K562 (cell line): ENCODE data around the gene C9orf50. TPM values are rescaled to one million over a fixed set of nuclear protein-coding genes. Genes with fewer than 3 reads are reported as not detected.

Experiments
- ATAC-seq: fragments of 200-7000 bp; cut with Tn5 transposase; 3 replicates; pipeline ENCODE4 v1.9.1; 2020; ENCODE audit warnings: moderate library complexity
- BruUV-seq: library from RNA; stranded (reverse); fragments of 400-500 nt; replicated peaks from 2 replicates; lab custom pipeline; 2021; lab: Mats Ljungman, UMichigan
- CTCF ChIA-PET: fragments of 300-600 bp; formaldehyde crosslinking; extraction: SDS; loops from one replicate; lab custom pipeline; 2021; ENCODE audit warnings: low intra/inter-chr PET ratio; lab: Yijun Ruan, JAX
- POLR2A ChIA-PET: fragments of 300-600, 350-650 bp; sonication (Branson Sonifier 250); formaldehyde crosslinking; extraction: SDS; loops from one replicate; lab custom pipeline; 2021; ENCODE audit warnings: antibody characterized with exemption, inconsistent platforms; lab: Yijun Ruan, JAX
- DNase-seq, 4 experiments: peaks; one replicate each; pipeline versions ENCODE4 v3.0.0 to v3.0.0-alpha.2; 2011 to 2018; ENCODE audit warnings: low spot score in 3 of 4, mixed read lengths in 3 of 4; ENCODE audit errors: extremely low read depth in 1 of 4
- FAIRE-seq: peaks from 2 replicates; lab custom pipeline; 2011; peaks lifted over from hg19 to GRCh38; lab: Jason Lieb, UNC
- H2AFZ ChIP-seq: 2 replicates; pipeline ENCODE4 v1.6.0; 2011; ENCODE audit warnings: low read depth, low read length, control low read depth, inconsistent platforms
- H3K27ac ChIP-seq: fragments of 200-600 bp; 3 replicates; pipeline ENCODE4 v1.8.0; 2011; ENCODE audit warnings: low read depth, mild to moderate bottlenecking, control low read depth, inconsistent platforms, low read length, moderate library complexity, mixed read lengths; ENCODE audit errors: extremely low read depth
- H3K27me3 ChIP-seq, 2 experiments: fragments of 300-600 bp in 1 of 2; 2 replicates in 1 of 2; 3 replicates in 1 of 2; pipeline versions ENCODE4 v1.6.0 to v1.8.0; 2011; ENCODE audit warnings: inconsistent platforms in 2 of 2, low read length in 2 of 2, mild to moderate bottlenecking in 1 of 2, mixed read lengths in 1 of 2, moderate library complexity in 1 of 2; ENCODE audit not compliant: control insufficient read depth in 2 of 2, insufficient read depth in 2 of 2
- H3K36me3 ChIP-seq: fragments of 300-600 bp; 3 replicates; pipeline ENCODE4 v1.8.0; 2011; ENCODE audit warnings: mild to moderate bottlenecking, low read length, inconsistent platforms; ENCODE audit not compliant: control insufficient read depth, insufficient read depth
- H3K4me1 ChIP-seq, 2 experiments: fragments of 200-600 bp in 1 of 2; replicated peaks in 1 of 2; 2 replicates in 1 of 2; 3 replicates in 1 of 2; pipeline versions ENCODE4 v1.5.1 to v1.8.0; 2011; ENCODE audit warnings: inconsistent platforms in 2 of 2, low read length in 2 of 2, mild to moderate bottlenecking in 1 of 2, mixed read lengths in 1 of 2, moderate library complexity in 1 of 2; ENCODE audit not compliant: control insufficient read depth in 2 of 2, insufficient read depth in 2 of 2
- H3K4me2 ChIP-seq: 2 replicates; pipeline ENCODE4 v1.6.1; 2011; ENCODE audit warnings: low read length, control low read depth, inconsistent platforms, mixed read lengths; ENCODE audit not compliant: insufficient read depth
- H3K4me3 ChIP-seq: fragments of 200-600 bp; sonication (generic), shearing (Covaris generic); 2 replicates; pipeline ENCODE4 v1.5.1; 2016; ENCODE audit warnings: control low read depth, inconsistent platforms
- H3K79me2 ChIP-seq: fragments of 200-600 bp; 3 replicates; pipeline ENCODE4 v1.8.0; 2011; ENCODE audit warnings: low read length, inconsistent platforms; ENCODE audit not compliant: control insufficient read depth, insufficient read depth
- H3K9ac ChIP-seq, 2 experiments: 2 replicates each; pipeline versions ENCODE4 v1.6.0 to v1.6.1; 2011; ENCODE audit warnings: low read depth in 2 of 2, low read length in 2 of 2, control low read depth in 1 of 2, inconsistent platforms in 1 of 2, mild to moderate bottlenecking in 1 of 2, mixed read lengths in 1 of 2; ENCODE audit not compliant: insufficient read depth in 1 of 2
- H3K9me1 ChIP-seq: one replicate; pipeline ENCODE4 v1.6.0; 2011; ENCODE audit warnings: inconsistent platforms, mild to moderate bottlenecking, low read length, moderate library complexity; ENCODE audit not compliant: control insufficient read depth, insufficient read depth
- H3K9me3 ChIP-seq: replicated peaks from 2 replicates; pipeline ENCODE4 v1.5.1; 2011; ENCODE audit warnings: low read depth, low read length, inconsistent platforms; ENCODE audit not compliant: control insufficient read depth, insufficient read depth
- H4K20me1 ChIP-seq: replicated peaks from 2 replicates; pipeline ENCODE4 v1.6.1; 2011; ENCODE audit warnings: low read length, inconsistent platforms, mixed read lengths; ENCODE audit not compliant: control insufficient read depth, insufficient read depth
- CC2D1A ChIP-seq: fragments of 450-650 bp; IDR thresholded peaks from 2 replicates; pipeline ENCODE4 v1.6.1; 2017; ENCODE audit warnings: mild to moderate bottlenecking
- CREM ChIP-seq: IDR thresholded peaks from 2 replicates; pipeline ENCODE4 v1.6.1; 2014; ENCODE audit warnings: antibody characterized with exemption, low read depth
- EGR1 ChIP-seq: fragments of 450-650 bp; conservative IDR thresholded peaks from 2 replicates; pipeline ENCODE4 v1.6.1; 2017; ENCODE audit warnings: mild to moderate bottlenecking
- FUS ChIP-seq: fragments of 200-400 bp; formaldehyde crosslinking; optimal IDR thresholded peaks from 2 replicates; pipeline ENCODE3; 2017; ENCODE audit warnings: low read depth, low read length
- HMG20B ChIP-seq: fragments of 250-450 bp; sonication (Bioruptor Pico); IDR thresholded peaks from 2 replicates; pipeline ENCODE4 v1.5.0; 2021; ENCODE audit warnings: mild to moderate bottlenecking
- HMGN3 ChIP-seq: IDR thresholded peaks from 2 replicates; pipeline ENCODE4 v1.6.1; 2011; ENCODE audit warnings: borderline replicate concordance, low read depth, mild to moderate bottlenecking, mixed read lengths, low read length; ENCODE audit not compliant: insufficient read length; ENCODE audit errors: extremely low read depth
- KLF6 ChIP-seq: fragments of 250-450 bp; sonication (Bioruptor Pico); IDR thresholded peaks from 2 replicates; pipeline ENCODE4 v1.4.0; 2020; ENCODE audit warnings: mild to moderate bottlenecking, moderate library complexity, borderline replicate concordance
- NFE2 ChIP-seq: IDR thresholded peaks from 2 replicates; pipeline ENCODE4 v1.6.1; 2014; ENCODE audit warnings: antibody characterized with exemption, low read depth
- POLR2G ChIP-seq: fragments of 200-400 bp; formaldehyde crosslinking; IDR thresholded peaks from 2 replicates; pipeline ENCODE4 v1.6.1; 2017; ENCODE audit warnings: low read depth, mild to moderate bottlenecking, antibody characterized with exemption, low read length, moderate library complexity
- SMARCC2 ChIP-seq: fragments of 450-650 bp; IDR thresholded peaks from 2 replicates; pipeline ENCODE4 v1.6.1; 2017; ENCODE audit warnings: antibody characterized with exemption, moderate library complexity, mild to moderate bottlenecking, low read depth
- TFAP4 ChIP-seq: sonication (generic); formaldehyde crosslinking; IDR thresholded peaks from 2 replicates; pipeline ENCODE4 v1.8.0; 2022; ENCODE audit warnings: missing genetic modification reagents, mild to moderate bottlenecking, moderate library complexity, borderline replicate concordance
- ZFP36 ChIP-seq: fragments of 150-350 bp; IDR thresholded peaks from 2 replicates; pipeline ENCODE4 v1.6.1; 2018; ENCODE audit warnings: low read length, low read depth; ENCODE audit not compliant: partially characterized antibody
- ZKSCAN8 ChIP-seq: fragments of 200-800 bp; sonication (Bioruptor generic); IDR thresholded peaks from 2 replicates; pipeline ENCODE4 v1.6.1; 2016; ENCODE audit warnings: missing genetic modification characterization, missing compliant biosample characterization
- ZNF707 ChIP-seq: fragments of 250-450 bp; sonication (Bioruptor Pico); conservative IDR thresholded peaks from 2 replicates; pipeline ENCODE4 v1.8.0; 2022; ENCODE audit warnings: inconsistent platforms, mild to moderate bottlenecking, moderate library complexity
- WGBS: fragments of 100-300 bp; shearing (Covaris generic); methylation state at CpG from one replicate; pipeline ENCODE4 v1.1.6; 2016; ENCODE audit warnings: low coverage, mixed read lengths; ENCODE audit not compliant: insufficient coverage; ENCODE audit errors: missing lambda C conversion rate; 5-methylcytosine and 5-hydroxymethylcytosine counted together
- in situ Hi-C: fragments of 300-500 bp; cut with MboI; formaldehyde crosslinking; loops from 4 replicates; pipeline ENCODE4 v1.15.0; 2018; ENCODE audit warnings: inconsistent platforms, mixed read lengths
- intact Hi-C: fragments of 100-400 bp; cut with micrococcal nuclease; formaldehyde crosslinking; loops from 2 replicates; pipeline ENCODE4 v1.14.2; 2022
- polyA plus RNA-seq, 8 experiments: library from polyadenylated mRNA; depleted of rRNA in 4 of 8; stranded (reverse) in 5 of 8; unstranded in 3 of 8; fragments of >200 nt; fragmentation: Nextera tagmentation in 2 of 8; fragmentation: Illumina TruSeq in 1 of 8; extraction: Ambion mirVana in 2 of 8; extraction: Trizol in 1 of 8; gene quantifications; 2 replicates each; pipeline versions ENCODE4 v1.2.1 to v1.2.3, GENCODE V29; 2011 to 2014; ENCODE audit warnings: inconsistent platforms in 1 of 8, missing spikeins in 1 of 8
- total RNA-seq, 7 experiments: library from RNA; depleted of rRNA in 6 of 7; stranded (reverse); fragments of >200 nt in 6 of 7; fragmentation: Illumina TruSeq in 2 of 7; extraction: Trizol in 2 of 7; gene quantifications; 2 replicates each; pipeline versions ENCODE4 v1.2.1 to v1.2.3, GENCODE V29; 2011 to 2021; ENCODE audit warnings: low replicate concordance in 1 of 7
- TF ChIP-seq, protein P1 (sequence below): fragments of 450-650 bp; IDR thresholded peaks from 2 replicates; pipeline ENCODE4 v1.6.1; 2014; ENCODE audit warnings: low read depth, mild to moderate bottlenecking, moderate library complexity, borderline replicate concordance

C9orf50 gene
- total and polyA plus RNA-seq, 9 of the 15 experiments (the other 6 are each of a cell fraction or from before 2014, with no cell fraction given), result not detected

DNA sequence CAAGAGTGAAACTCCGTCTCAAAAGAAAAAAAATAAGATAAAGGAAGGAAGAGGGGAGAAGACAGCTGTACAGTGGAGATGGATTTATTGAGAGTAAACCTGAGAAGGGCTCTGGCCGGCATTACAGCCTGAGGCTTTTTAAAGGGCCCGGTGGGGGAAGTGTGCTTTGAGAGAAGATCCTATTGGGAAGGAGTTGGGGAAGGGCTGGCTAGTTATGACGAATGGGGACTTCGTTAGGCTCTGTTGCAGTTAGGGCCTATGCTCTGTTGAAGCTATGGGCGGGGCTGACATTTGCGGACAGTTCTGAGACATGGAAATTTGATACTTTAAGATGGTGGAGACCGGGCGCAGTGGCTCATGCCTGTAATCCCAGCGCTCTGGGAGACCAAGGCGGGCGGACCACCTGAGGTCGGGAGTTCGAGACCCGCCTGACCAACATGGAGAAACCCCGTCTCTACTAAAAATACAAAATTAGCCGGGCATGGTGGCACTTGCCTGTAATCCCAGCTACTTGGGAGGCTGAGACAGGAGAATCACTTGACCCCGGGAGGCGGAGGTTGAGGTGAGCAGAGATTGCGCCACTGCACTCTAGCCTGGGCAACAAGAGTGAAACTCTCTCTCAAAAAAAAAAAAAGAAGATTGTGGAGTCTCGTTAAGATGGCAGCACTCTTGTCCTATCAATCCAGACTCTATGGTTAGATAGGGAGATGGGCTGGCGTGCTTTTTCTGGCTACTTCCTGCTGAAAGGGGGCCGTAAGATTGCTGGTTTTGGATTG, 33.2 kb downstream of the C9orf50 start (continued):
- TF ChIP-seq KLF6 (CRISPR knock-in tag) (peak; percentile 73), EGR1 (no peak), CREM (peak; percentile 56), ZKSCAN8 (CRISPR knock-in tag) (peak; percentile 49; the same call in 1 of the 2 replicates), ZNF707 (CRISPR knock-in tag) (no peak), HMGN3 (no peak)

- Histone ChIP-seq H3K4me2 (peak overlapping the region; percentile 60; the same call in 1 of the 2 replicates), H2AFZ (peak overlapping the region; percentile 85), H3K9ac (peak overlapping the region; percentile 55 to 82; a peak in 2 of 4 replicates), H3K9me3 (no peaks in the 10 kb centered on the region), H3K27me3 (no peaks in the 10 kb centered on the region), H4K20me1 (no peaks in the 10 kb centered on the region), H3K36me3 (no peaks in the 10 kb centered on the region), H3K79me2 (no peaks in the 10 kb centered on the region), H3K4me3 (no peak overlapping the region), H3K9me1 (no peaks in the 10 kb centered on the region), H3K4me1 (peaks cover 26 to 35% of the 10 kb centered on the region in 2 experiments), H3K27ac (peak overlapping the region; percentile 76; the same call in 2 of the 3 replicates)
- ChIA-PET CTCF (no interaction called here), POLR2A (interaction anchor here (0.5 to 1.6 kb wide), 6 partner anchors 15 to 447 kb away, joined by 3 to 8 read pairs (median 3); partner anchors contain the start of gene C9orf50)
- intact Hi-C loops, result loop anchor here (5.0 kb wide), 1 partner anchor 99 kb away; no protein-coding TSS in a partner anchor
- FAIRE-seq (peak; percentile 29), ATAC-seq (peak; percentile 19), DNase-seq (peak in 3 of 4 experiments; percentile 41 to 57 (median 53))
- no TSS peak for BruUV-seq
- WGBS, result 29% methylated on average over 4 of the region's 8 CpGs
- in situ Hi-C loops, result no loop called here
- TF ChIP-seq CC2D1A (no peak), POLR2G (no peak), SMARCC2 (no peak), TFAP4 (CRISPR knock-in tag) (peak; percentile 38; the same call in 1 of the 2 replicates), HMG20B (CRISPR knock-in tag) (no peak), NFE2 (no peak), FUS (no peak), ZFP36 (peak; percentile 46)
- TF ChIP-seq, protein P1, sequence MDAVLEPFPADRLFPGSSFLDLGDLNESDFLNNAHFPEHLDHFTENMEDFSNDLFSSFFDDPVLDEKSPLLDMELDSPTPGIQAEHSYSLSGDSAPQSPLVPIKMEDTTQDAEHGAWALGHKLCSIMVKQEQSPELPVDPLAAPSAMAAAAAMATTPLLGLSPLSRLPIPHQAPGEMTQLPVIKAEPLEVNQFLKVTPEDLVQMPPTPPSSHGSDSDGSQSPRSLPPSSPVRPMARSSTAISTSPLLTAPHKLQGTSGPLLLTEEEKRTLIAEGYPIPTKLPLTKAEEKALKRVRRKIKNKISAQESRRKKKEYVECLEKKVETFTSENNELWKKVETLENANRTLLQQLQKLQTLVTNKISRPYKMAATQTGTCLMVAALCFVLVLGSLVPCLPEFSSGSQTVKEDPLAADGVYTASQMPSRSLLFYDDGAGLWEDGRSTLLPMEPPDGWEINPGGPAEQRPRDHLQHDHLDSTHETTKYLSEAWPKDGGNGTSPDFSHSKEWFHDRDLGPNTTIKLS, result no peak
Observed at GRCh38 chr9:129586685-129587084, 34.2 kb downstream of the C9orf50 start.
